Measurements from ENCODE around the gene SLIT3.

SLIT3 gene

GRCh38 chr5:169299191-169299662 is 1.7 kb downstream of the SLIT3 start:
- no peak for DNase-seq (ENCODE audit: low spot score)

- DNase-seq (ENCODE audit: low spot score): no peak
Measured at GRCh38 chr5:169298193-169298592, 2.7 kb downstream of the SLIT3 start.

- no peak for DNase-seq (ENCODE audit: low spot score)
Measured at GRCh38 chr5:169296419-169297143, 4.4 kb downstream of the SLIT3 start.

GRCh38 chr5:169295306-169295705 is 5.6 kb downstream of the SLIT3 start:
- DNase-seq (ENCODE audit: low spot score): no peak

- no peak for DNase-seq (ENCODE audit: low spot score)
Measured at GRCh38 chr5:169294621-169295020, 6.3 kb downstream of the SLIT3 start.

- DNase-seq (ENCODE audit: low spot score): no peak
Measured at GRCh38 chr5:169291877-169292276, 9.1 kb downstream of the SLIT3 start.

- no peak for DNase-seq (ENCODE audit: low spot score)
Measured at GRCh38 chr5:169290895-169291294, 10.0 kb downstream of the SLIT3 start.

GRCh38 chr5:169289520-169289919 is 11.4 kb downstream of the SLIT3 start:
- DNase-seq (ENCODE audit: low spot score): no peak

- no peak for DNase-seq (ENCODE audit: low spot score)
Measured at GRCh38 chr5:169288066-169288930, 12.6 kb downstream of the SLIT3 start.

- no peak for DNase-seq (ENCODE audit: low spot score)
Measured at GRCh38 chr5:169287529-169287928, 13.4 kb downstream of the SLIT3 start.

- DNase-seq (ENCODE audit: low spot score): no peak
Measured at GRCh38 chr5:169286572-169287300, 14.2 kb downstream of the SLIT3 start.

GRCh38 chr5:169283887-169284286 is 17.1 kb downstream of the SLIT3 start:
- no peak for DNase-seq (ENCODE audit: low spot score)

- DNase-seq (ENCODE audit: low spot score): no peak
Measured at GRCh38 chr5:169281625-169282024, 19.3 kb downstream of the SLIT3 start.

GRCh38 chr5:169280696-169281095 is 20.2 kb downstream of the SLIT3 start:
- no peak for DNase-seq (ENCODE audit: low spot score)

- DNase-seq (ENCODE audit: low spot score): no peak
Measured at GRCh38 chr5:169280286-169280685, 20.7 kb downstream of the SLIT3 start.

GRCh38 chr5:169279125-169279524 is 21.8 kb downstream of the SLIT3 start:
- no peak for DNase-seq (ENCODE audit: low spot score)

GRCh38 chr5:169273881-169274280 is 27.1 kb downstream of the SLIT3 start:
- DNase-seq (ENCODE audit: low spot score): no peak

- no peak for DNase-seq (ENCODE audit: low spot score)
Measured at GRCh38 chr5:169273451-169273850, 27.5 kb downstream of the SLIT3 start.

GRCh38 chr5:169272731-169273427 is 28.1 kb downstream of the SLIT3 start:
- DNase-seq (ENCODE audit: low spot score): no peak

GRCh38 chr5:169272111-169272510 is 28.8 kb downstream of the SLIT3 start:
- DNase-seq (ENCODE audit: low spot score): no peak

GRCh38 chr5:169270827-169271226 is 30.1 kb downstream of the SLIT3 start:
- DNase-seq (ENCODE audit: low spot score): no peak

GRCh38 chr5:169268019-169268418 is 32.9 kb downstream of the SLIT3 start:
- no peak for DNase-seq (ENCODE audit: low spot score)
